BE2C (cell line): ENCODE measurements around the gene CDH22.

Source experiments
- DNase-seq: peaks from one replicate; pipeline ENCODE4 v3.0.0-alpha.2; 2020
- H3K27me3 ChIP-seq: fragments of 250-450 bp; sonication (Bioruptor Pico); 2 replicates; pipeline ENCODE4 v1.5.1; 2020; ENCODE audit warnings: mild to moderate bottlenecking
- H3K36me3 ChIP-seq: fragments of 250-450 bp; sonication (Bioruptor Pico); 2 replicates; pipeline ENCODE4 v1.5.1; 2020; ENCODE audit warnings: mild to moderate bottlenecking
- H3K4me1 ChIP-seq: fragments of 250-450 bp; sonication (Bioruptor Pico); 2 replicates; pipeline ENCODE4 v1.5.1; 2020
- H3K4me3 ChIP-seq: 2 replicates; pipeline ENCODE4 v1.5.1; 2011; ENCODE audit warnings: low read depth, low read length
- H3K9me3 ChIP-seq: fragments of 250-450 bp; sonication (Bioruptor Pico); 2 replicates; pipeline ENCODE4 v1.5.1; 2020
- CTCF ChIP-seq: IDR thresholded peaks from 2 replicates; pipeline ENCODE4 v1.5.1; 2012; ENCODE audit warnings: mild to moderate bottlenecking, low read depth, low read length

The CDH22 gene

GRCh38 chr20:46221256-46221833 lies 87.0 kb downstream of the CDH22 start:
- no peaks in the 10 kb centered on the region for H3K9me3 ChIP-seq
- H3K36me3 ChIP-seq: no peaks in the 10 kb centered on the region
- H3K4me3 ChIP-seq: no peak overlapping the region
- no peak for TF ChIP-seq CTCF
- no peaks in the 10 kb centered on the region for H3K27me3 ChIP-seq
- DNase-seq: no peak
- H3K4me1 ChIP-seq: peaks cover 35% of the 10 kb centered on the region

GRCh38 chr20:46220455-46221207 lies 87.7 kb downstream of the CDH22 start:
- Histone ChIP-seq H3K9me3 (no peaks in the 10 kb centered on the region), H3K36me3 (no peaks in the 10 kb centered on the region), H3K27me3 (no peaks in the 10 kb centered on the region), H3K4me3 (no peak overlapping the region), H3K4me1 (peaks cover 38% of the 10 kb centered on the region)
- TF ChIP-seq CTCF: no peak
- peak; percentile 93 for DNase-seq

GRCh38 chr20:46219920-46220319 lies 88.4 kb downstream of the CDH22 start:
- Histone ChIP-seq H3K36me3 (no peaks in the 10 kb centered on the region), H3K27me3 (no peaks in the 10 kb centered on the region), H3K9me3 (no peaks in the 10 kb centered on the region), H3K4me1 (peaks cover 42% of the 10 kb centered on the region), H3K4me3 (no peak overlapping the region)
- DNase-seq: no peak
- TF ChIP-seq CTCF: no peak

DNA sequence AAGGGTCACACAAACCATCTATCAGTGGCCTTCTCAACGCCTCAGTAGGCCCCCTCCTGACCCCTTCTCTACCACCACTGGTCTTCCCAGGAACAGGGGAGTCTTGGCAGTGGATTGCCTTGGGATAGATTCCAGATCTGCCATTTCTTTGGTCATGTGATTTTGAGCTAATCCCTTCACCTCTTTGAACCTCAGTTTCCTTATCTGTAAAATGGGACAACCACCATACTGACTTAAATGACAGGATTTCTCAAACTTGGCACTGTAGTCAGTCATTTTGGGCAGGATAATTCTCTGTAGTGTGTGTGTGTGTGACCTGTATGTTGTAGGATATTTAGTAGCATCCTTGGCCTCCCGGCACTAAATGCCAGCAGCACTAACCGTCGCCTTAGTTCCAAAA lies 89.1 kb downstream of the CDH22 start:
- peaks cover 42% of the 10 kb centered on the region for H3K4me1 ChIP-seq
- H3K9me3 ChIP-seq: no peaks in the 10 kb centered on the region
- H3K36me3 ChIP-seq: no peaks in the 10 kb centered on the region
- DNase-seq: no peak
- no peak overlapping the region for H3K4me3 ChIP-seq
- no peaks in the 10 kb centered on the region for H3K27me3 ChIP-seq
- no peak for TF ChIP-seq CTCF

GRCh38 chr20:46218656-46219055 lies 89.6 kb downstream of the CDH22 start:
- peaks cover 42% of the 10 kb centered on the region for H3K4me1 ChIP-seq
- no peaks in the 10 kb centered on the region for H3K9me3 ChIP-seq
- DNase-seq: no peak
- no peaks in the 10 kb centered on the region for H3K36me3 ChIP-seq
- no peak overlapping the region for H3K4me3 ChIP-seq
- no peak for TF ChIP-seq CTCF
- no peaks in the 10 kb centered on the region for H3K27me3 ChIP-seq

- Histone ChIP-seq H3K27me3 (no peaks in the 10 kb centered on the region), H3K4me1 (peaks cover 37% of the 10 kb centered on the region), H3K9me3 (no peaks in the 10 kb centered on the region), H3K36me3 (no peaks in the 10 kb centered on the region), H3K4me3 (no peak overlapping the region)
- TF ChIP-seq CTCF: no peak
- DNase-seq: no peak
Measured at GRCh38 chr20:46217583-46217982, 90.7 kb downstream of the CDH22 start.
